ENCODE data around the gene UBE4B.

The UBE4B gene

DNA sequence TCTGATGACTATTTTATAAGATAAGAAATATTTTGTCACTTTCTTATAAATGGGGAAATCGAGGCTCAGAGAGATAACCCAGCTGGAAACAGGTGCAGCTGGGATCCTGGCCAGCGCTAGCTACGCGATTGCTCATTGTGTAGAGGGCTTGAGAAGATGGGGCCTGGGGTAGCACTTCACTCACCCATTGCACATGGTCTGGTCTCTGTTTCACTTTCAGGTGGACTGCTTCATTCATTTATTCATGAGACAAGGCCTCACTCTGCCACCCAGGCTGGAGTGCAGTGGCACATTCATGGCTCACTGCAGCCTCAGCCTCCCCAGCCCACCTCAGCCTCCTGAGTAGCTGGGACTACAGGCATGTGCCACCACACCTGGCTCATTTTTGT lies 23.8 kb downstream of the UBE4B start:
- Histone ChIP-seq H3K27me3 (ENCODE audit: insufficient read depth, low read depth, severe bottlenecking) (no peaks in the 10 kb centered on the region), H3K4me3 (ENCODE audit: low read depth, low read length) (no peak overlapping the region), H3K36me3 (peaks cover 32% of the 10 kb centered on the region), H3K27ac (no peak overlapping the region), H3K9me3 (ENCODE audit: severe bottlenecking) (no peaks in the 10 kb centered on the region)
- TF ChIP-seq, protein P1, sequence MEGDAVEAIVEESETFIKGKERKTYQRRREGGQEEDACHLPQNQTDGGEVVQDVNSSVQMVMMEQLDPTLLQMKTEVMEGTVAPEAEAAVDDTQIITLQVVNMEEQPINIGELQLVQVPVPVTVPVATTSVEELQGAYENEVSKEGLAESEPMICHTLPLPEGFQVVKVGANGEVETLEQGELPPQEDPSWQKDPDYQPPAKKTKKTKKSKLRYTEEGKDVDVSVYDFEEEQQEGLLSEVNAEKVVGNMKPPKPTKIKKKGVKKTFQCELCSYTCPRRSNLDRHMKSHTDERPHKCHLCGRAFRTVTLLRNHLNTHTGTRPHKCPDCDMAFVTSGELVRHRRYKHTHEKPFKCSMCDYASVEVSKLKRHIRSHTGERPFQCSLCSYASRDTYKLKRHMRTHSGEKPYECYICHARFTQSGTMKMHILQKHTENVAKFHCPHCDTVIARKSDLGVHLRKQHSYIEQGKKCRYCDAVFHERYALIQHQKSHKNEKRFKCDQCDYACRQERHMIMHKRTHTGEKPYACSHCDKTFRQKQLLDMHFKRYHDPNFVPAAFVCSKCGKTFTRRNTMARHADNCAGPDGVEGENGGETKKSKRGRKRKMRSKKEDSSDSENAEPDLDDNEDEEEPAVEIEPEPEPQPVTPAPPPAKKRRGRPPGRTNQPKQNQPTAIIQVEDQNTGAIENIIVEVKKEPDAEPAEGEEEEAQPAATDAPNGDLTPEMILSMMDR (IDR thresholded peaks at IDR 0.05; ENCODE audit: low read depth, low read length): no peak
- no peak for DNase-seq

- Histone ChIP-seq H3K4me3 (ENCODE audit: low read depth, low read length) (no peak overlapping the region), H3K27me3 (ENCODE audit: insufficient read depth, low read depth, severe bottlenecking) (no peaks in the 10 kb centered on the region), H3K27ac (no peak overlapping the region), H3K36me3 (peaks cover 28% of the 10 kb centered on the region), H3K9me3 (ENCODE audit: severe bottlenecking) (no peaks in the 10 kb centered on the region)
- TF ChIP-seq, protein P1 (IDR thresholded peaks at IDR 0.05; ENCODE audit: low read depth, low read length): no peak
- DNase-seq: no peak
Observed at GRCh38 chr1:10057343-10057742, 24.6 kb downstream of the UBE4B start.

GRCh38 chr1:10057796-10058195 lies 25.0 kb downstream of the UBE4B start:
- no peak for DNase-seq
- H3K27ac ChIP-seq: no peak overlapping the region
- H3K27me3 ChIP-seq (ENCODE audit: insufficient read depth, low read depth, severe bottlenecking): no peaks in the 10 kb centered on the region
- H3K36me3 ChIP-seq: peaks cover 24% of the 10 kb centered on the region
- H3K9me3 ChIP-seq (ENCODE audit: severe bottlenecking): no peaks in the 10 kb centered on the region
- TF ChIP-seq, protein P1 (IDR thresholded peaks at IDR 0.05; ENCODE audit: low read depth, low read length): no peak
- H3K4me3 ChIP-seq (ENCODE audit: low read depth, low read length): no peak overlapping the region

DNA sequence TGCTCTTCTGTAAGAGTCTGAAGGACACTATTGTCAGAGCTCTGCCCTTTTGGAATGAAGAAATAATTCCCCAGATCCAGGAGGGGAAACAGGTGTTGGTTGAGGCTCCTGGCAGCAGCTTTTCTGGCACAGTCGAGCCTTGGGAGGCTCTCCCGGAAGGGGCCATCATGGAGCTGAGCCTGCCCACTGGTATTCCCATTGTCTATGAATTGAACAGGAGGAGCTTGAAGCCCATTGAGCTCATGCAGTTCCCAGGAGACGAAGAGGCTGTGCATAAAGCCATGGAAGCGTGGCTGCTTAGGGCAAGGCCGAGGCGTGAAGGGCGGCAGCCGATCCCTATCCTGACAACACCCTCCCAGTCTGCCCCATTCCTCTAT lies 26.6 kb downstream of the UBE4B start:
- peaks cover 18% of the 10 kb centered on the region for H3K36me3 ChIP-seq
- no peak overlapping the region for H3K27ac ChIP-seq
- H3K4me3 ChIP-seq (ENCODE audit: low read depth, low read length): no peak overlapping the region
- DNase-seq: no peak
- no peaks in the 10 kb centered on the region for H3K27me3 ChIP-seq (ENCODE audit: insufficient read depth, low read depth, severe bottlenecking)
- H3K9me3 ChIP-seq (ENCODE audit: severe bottlenecking): no peaks in the 10 kb centered on the region
- TF ChIP-seq, protein P1 (IDR thresholded peaks at IDR 0.05; ENCODE audit: low read depth, low read length): no peak

- H3K27ac ChIP-seq: no peak overlapping the region
- TF ChIP-seq, protein P1 (IDR thresholded peaks at IDR 0.05; ENCODE audit: low read depth, low read length): no peak
Observed at GRCh38 chr1:10060311-10061100, 27.7 kb downstream of the UBE4B start.

GRCh38 chr1:10061276-10061675 lies 28.5 kb downstream of the UBE4B start:
- Histone ChIP-seq H3K27ac (no peak overlapping the region), H3K36me3 (peaks cover 15% of the 10 kb centered on the region), H3K27me3 (ENCODE audit: insufficient read depth, low read depth, severe bottlenecking) (no peaks in the 10 kb centered on the region), H3K9me3 (ENCODE audit: severe bottlenecking) (no peaks in the 10 kb centered on the region), H3K4me3 (ENCODE audit: low read depth, low read length) (no peak overlapping the region)
- TF ChIP-seq, protein P1 (IDR thresholded peaks at IDR 0.05; ENCODE audit: low read depth, low read length): no peak
- DNase-seq: no peak

More at GRCh38 chr1:10060311-10061100, 27.7 kb downstream of the UBE4B start:
- no peaks in the 10 kb centered on the region for H3K9me3 ChIP-seq (ENCODE audit: severe bottlenecking)
- DNase-seq: no peak
- peaks cover 15% of the 10 kb centered on the region for H3K36me3 ChIP-seq
- no peaks in the 10 kb centered on the region for H3K27me3 ChIP-seq (ENCODE audit: insufficient read depth, low read depth, severe bottlenecking)
- no peak overlapping the region for H3K4me3 ChIP-seq (ENCODE audit: low read depth, low read length)

All from WERI-Rb-1 (cell line).